Brain pericyte (primary cell): ENCODE results near the gene TMEM81.

Source experiments
- DNase-seq: peaks from one replicate; pipeline ENCODE4 v3.0.0-alpha.2; 2012; ENCODE audit warnings: low read depth, low spot score

Gene TMEM81

GRCh38 chr1:205059660-205060059 is 24.6 kb downstream of the TMEM81 start:
- no peak for DNase-seq

GRCh38 chr1:205058853-205059252 is 25.4 kb downstream of the TMEM81 start:
- no peak for DNase-seq

GRCh38 chr1:205057808-205058575 is 26.3 kb downstream of the TMEM81 start:
- no peak for DNase-seq

GRCh38 chr1:205056956-205057568 is 27.2 kb downstream of the TMEM81 start:
- DNase-seq: no peak

- no peak for DNase-seq
These were observed 28.1 kb downstream of the TMEM81 start for GRCh38 chr1:205056188-205056611.

- no peak for DNase-seq
These were observed 30.2 kb downstream of the TMEM81 start for GRCh38 chr1:205054013-205054412.

- DNase-seq: no peak
These were observed 31.0 kb downstream of the TMEM81 start for GRCh38 chr1:205053296-205053695.

GRCh38 chr1:205052690-205053089 is 31.6 kb downstream of the TMEM81 start:
- DNase-seq: no peak

- no peak for DNase-seq
These were observed 34.8 kb downstream of the TMEM81 start for GRCh38 chr1:205049479-205049878.

- DNase-seq: no peak
These were observed 35.9 kb downstream of the TMEM81 start for GRCh38 chr1:205048382-205048781.

- no peak for DNase-seq
These were observed 36.5 kb downstream of the TMEM81 start for GRCh38 chr1:205047764-205048231.

GRCh38 chr1:205046870-205047269 is 37.4 kb downstream of the TMEM81 start:
- DNase-seq: no peak

GRCh38 chr1:205045146-205045545 is 39.1 kb downstream of the TMEM81 start:
- no peak for DNase-seq

GRCh38 chr1:205044741-205045140 is 39.5 kb downstream of the TMEM81 start:
- no peak for DNase-seq

GRCh38 chr1:205043866-205044265 is 40.4 kb downstream of the TMEM81 start:
- no peak for DNase-seq

GRCh38 chr1:205042911-205043806 is 41.1 kb downstream of the TMEM81 start, which contains the start of gene CNTN2:
CNTN2 (plus strand) TSS chr1:205043212; CDS start chr1:205053186, 9,974 bp downstream.
- no peak for DNase-seq

GRCh38 chr1:205041998-205042910 is 42.0 kb downstream of the TMEM81 start:
- DNase-seq: no peak

- no peak for DNase-seq
These were observed 43.1 kb downstream of the TMEM81 start for GRCh38 chr1:205041001-205041715.

- no peak for DNase-seq
These were observed 46.0 kb downstream of the TMEM81 start for GRCh38 chr1:205038132-205038786.

- DNase-seq: no peak
These were observed 46.7 kb downstream of the TMEM81 start for GRCh38 chr1:205037539-205037938.
